UCSD-AML1 (cell line): ENCODE measurements around the gene C15orf62.

ENCODE experiments used
- DNase-seq: peaks from one replicate; lab custom pipeline; 2025; ENCODE audit not compliant: unreplicated experiment; lab: John Stamatoyannopoulos, UW

The C15orf62 gene

DNA sequence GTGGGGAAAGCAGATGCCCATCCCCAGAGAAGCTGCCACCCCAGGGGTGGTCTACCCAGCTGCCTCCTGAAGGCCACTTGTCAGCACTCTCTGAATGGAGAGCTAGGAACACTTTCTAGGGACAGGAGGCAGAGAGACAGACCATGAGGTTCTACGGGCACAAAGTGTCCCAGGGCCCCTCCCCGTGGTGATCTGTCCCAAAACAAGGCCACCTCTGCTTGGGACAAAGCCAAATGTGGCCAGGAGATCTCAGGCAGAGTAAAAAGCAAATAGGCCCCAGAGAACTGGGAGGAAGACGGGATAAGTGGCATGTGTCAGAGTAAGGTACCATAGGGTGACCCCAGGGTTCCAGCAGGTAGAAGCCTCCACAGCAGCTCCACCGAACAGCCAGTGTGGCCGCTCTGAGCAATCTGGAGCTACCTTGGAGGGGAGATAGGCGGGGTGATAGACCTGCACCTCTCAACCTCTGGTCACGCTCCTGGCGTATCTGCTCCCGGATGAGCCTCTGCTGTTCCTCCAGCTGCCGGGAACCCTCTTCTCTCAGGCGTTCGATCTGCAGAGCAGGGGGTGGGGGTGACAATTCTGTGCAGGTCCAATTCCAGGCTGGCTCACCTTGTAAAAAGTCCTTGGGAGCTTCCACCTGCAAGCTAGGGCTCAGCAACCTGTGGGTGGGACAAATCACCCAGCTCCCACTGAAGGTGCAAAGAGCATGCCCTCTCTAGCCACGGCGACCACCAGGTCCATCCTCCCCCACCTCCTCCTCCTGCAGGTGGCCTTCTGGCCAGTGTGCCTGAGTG lies 6.2 kb downstream of the C15orf62 start:
- no peak for DNase-seq

DNA sequence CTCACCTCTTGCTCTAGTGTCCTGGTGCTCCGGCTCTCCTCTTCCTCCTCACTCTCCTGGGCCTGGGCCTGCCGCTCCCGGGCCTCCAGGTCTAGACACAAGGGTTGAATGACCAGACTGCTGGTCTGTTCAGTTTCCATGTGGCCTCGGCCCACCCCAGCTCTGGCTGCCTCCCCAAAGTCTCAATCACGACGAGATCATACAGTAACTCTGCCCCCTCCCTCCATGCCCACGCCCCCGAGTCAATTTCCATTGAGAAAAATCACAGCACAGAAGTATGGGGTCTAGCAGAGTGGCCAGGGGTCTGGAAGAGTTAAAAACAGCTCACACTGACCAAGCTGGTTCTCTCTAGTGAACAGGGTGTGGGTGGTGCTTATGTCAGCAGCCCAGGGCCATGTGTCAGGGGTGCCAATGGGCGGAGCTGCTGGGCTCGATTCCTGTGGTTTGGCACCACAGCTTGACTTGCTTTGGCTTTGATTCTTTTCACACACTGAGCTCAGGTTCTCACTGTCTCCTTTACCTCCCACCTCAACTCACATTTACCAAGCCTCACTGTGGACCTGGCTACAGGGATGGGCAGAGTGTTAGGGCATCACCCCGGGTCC lies 6.9 kb downstream of the C15orf62 start:
- DNase-seq, result no peak

- DNase-seq, result peak; percentile 72
These were observed 12.9 kb downstream of the C15orf62 start for GRCh38 chr15:40782609-40783227.

DNA sequence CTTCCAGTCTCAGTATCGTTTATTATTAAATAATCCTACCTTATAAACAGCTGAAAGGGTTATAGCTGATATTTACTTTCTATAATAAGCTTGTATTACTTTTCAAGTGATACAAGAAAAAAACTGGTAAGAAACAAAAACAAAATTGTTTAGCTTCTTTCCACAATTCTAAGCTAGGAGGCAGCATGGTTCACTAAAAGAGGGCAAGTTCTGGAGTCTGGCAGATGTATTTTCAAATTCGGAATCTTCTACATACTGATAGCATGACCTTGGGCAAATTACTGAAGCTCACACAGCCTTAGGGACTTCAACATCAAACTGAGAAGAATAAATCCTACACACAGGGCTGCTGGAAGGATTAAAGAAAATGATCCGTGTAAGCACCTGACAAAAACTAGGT lies 15.4 kb downstream of the C15orf62 start:
- no peak for DNase-seq

- no peak for DNase-seq
These were observed 16.0 kb downstream of the C15orf62 start for GRCh38 chr15:40785814-40786213.

DNA sequence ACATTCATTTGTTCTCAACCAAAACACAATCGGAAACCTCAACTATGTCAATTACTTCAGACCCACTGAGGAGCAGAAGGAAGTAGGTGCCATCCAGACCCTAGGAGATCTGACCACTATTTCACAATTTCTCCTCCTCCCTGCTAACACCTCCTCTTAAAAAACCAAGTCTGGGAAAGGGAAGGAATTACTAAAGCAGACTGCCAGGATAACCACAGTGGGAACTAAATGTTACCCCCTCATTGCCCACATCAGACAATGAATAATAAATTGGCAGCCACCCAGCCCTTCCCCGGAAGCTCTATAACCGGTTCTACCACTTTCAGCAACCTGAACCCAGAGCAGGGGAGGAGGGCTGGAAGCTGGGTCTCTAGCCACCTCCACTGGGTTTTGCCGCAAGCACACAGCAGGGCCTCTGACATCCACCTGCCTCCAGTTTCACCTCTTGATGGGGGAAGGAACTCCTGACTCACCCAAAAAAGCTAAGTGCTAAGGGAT lies 17.6 kb downstream of the C15orf62 start:
- peak; percentile 48 for DNase-seq

GRCh38 chr15:40787991-40788390 lies 18.2 kb downstream of the C15orf62 start:
- DNase-seq, result no peak

- DNase-seq, result peak; percentile 29
These were observed 19.3 kb downstream of the C15orf62 start for GRCh38 chr15:40789119-40789518.

GRCh38 chr15:40789999-40790398 lies 20.2 kb downstream of the C15orf62 start:
- DNase-seq, result no peak

- no peak for DNase-seq
These were observed 20.9 kb downstream of the C15orf62 start for GRCh38 chr15:40790718-40791117.

DNA sequence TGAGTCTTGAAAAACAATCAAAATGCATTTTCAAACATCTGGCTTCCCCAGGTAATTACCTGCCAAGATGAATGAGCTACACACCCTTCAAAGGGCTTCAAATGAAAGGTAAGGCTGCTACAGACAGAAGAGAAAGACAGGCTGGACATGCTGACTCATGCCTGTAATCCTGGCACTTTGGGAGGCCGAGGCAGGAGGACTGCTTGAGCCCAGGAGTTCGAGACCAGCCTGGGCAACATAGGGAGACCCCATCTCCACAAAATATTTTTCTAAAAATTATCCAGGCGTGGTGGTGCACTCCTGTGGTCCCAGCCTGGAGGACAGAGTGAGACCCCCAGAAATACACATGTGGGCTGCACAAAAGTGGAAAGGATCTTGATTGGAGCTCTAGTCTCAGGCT lies 22.6 kb downstream of the C15orf62 start:
- no peak for DNase-seq

GRCh38 chr15:40793216-40793989 lies 23.6 kb downstream of the C15orf62 start:
- DNase-seq, result no peak

DNA sequence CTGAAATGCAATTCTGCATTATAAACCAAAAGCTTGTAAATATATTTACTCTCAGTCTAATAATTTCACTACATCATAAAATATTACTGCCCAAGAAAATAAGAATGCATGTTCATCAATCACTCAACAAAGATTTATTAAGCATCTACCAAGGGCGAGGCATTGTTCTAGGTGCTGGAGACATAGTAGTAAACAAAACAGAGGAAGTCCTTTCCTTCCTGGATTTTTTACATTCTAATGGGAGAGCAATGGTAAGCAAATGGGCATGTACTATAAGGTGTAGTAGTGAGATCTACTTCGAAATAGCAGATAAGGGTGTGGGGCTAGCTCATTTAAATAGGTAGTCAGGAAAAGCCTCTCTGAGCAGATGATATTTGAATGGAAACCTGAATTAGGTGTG lies 26.3 kb downstream of the C15orf62 start:
- no peak for DNase-seq

GRCh38 chr15:40796512-40796911 lies 26.7 kb downstream of the C15orf62 start:
- DNase-seq, result no peak

DNA sequence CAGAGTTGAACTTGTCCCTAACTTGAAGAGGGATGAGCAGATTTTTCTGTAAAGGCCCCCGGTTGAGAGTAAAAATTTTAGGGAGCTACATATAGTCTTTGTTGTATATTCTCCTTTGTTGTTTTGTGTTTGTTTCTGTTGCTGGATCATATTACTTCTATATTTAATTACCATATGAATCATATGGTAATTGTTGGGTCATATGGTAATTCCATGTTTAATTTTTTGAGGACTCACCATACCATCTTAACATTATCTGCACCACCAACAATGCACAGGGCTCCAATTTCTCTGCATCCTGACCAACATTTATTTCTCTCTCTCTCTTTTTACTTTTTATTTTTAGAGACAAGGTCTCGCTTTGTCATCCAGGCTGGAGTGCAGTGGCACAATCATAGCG lies 29.7 kb downstream of the C15orf62 start:
- DNase-seq, result no peak

DNA sequence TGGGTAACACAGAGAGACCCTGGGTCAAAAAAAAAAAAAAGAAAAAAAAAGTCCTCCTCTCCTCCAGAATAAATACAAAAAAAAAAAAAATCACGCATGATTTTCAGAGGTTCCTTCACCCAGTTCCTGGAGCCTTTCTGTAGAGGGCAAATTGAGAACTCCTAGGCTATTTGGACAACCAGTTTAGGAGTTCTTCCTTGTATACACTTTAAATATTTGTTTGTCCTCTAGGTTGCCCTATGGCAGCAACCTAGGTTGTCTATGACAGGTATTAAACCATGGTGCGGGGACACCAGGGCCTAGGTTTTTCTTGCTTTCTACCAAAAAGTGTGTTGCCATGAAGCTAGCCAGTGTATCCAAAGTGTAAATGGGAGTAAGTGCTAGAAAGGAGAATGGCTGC lies 33.3 kb downstream of the C15orf62 start:
- no peak for DNase-seq

DNA sequence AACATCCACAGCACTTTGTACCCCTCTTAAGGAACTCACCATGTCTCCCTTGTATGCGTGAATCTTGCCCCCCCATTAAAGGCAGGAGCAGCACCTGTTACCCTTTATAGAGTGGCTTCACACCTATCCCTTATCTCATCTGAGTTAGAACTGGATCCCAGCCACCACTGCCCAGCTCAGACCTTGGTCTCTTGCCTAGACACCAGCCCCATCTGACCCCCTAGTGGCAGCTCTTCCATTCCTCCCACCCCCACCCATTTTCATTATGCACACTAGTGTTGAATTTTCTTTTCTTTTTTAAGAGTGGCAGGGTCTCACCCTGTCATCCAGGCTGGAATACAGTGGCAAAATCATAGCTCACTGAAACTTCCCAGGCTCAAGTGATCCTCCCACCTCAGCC lies 33.9 kb downstream of the C15orf62 start:
- no peak for DNase-seq

DNA sequence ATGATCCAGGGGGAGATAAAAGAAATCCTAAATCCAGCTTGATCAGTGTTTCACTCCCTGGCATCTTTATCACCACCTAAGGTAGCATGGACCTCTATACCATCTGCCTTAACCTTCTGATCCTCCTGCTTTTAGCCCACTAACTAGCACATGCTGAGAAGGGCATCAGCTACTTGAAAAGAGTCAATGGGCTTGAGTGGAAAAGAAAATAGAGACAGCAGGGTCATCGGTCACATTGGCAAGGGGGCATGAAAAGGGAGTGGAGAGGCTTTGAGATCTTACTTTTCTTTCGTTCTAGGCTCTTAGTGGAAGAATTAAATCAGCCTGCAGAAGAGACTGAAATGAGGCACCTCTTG lies 36.9 kb downstream of the C15orf62 start:
- DNase-seq, result no peak

GRCh38 chr15:40807028-40807887 lies 37.5 kb downstream of the C15orf62 start, which contains the start of the genes DNAJC17 and ZFYVE19:
DNAJC17 (minus strand) TSS chr15:40807473; CDS start chr15:40807446, 27 bp downstream.
ZFYVE19 (plus strand) TSS chr15:40807089; CDS start chr15:40807590, 501 bp downstream.
- DNase-seq, result peak; percentile 95

DNA sequence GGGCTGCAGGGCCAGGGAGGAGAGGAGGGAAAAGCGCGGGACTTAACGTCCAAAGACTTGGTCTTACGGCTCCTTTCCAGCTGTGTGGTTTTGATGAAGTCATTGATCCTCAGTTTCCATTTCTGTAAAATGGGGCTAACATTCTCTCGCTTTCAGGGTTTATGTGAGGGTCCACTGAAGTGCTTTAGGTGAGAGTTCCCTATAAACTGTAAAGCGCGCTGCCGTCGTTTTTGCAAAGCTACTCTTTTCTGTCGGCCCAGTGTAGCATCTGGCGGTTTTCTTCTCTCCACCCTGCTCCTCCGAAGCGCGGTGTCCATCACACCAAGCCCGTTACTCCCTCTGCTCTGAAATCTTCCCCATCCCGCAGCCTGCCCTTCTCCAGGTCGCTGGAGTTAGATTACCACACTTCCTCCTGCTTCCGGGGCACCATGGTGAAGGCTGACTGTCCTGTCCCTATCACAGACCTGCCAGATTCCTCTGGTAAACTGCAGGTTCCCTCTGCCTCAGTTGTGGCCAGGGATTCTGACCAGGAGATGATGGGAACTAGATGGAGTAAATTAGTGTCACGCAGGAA lies 38.2 kb downstream of the C15orf62 start:
- peak; percentile 27 for DNase-seq
